Activated T-cell treated with anti-CD3 and anti-CD28 coated beads, Interleukin-2, amount 50 U/mL, for 4 hours (primary cell): ENCODE results near the gene GALK2. TPM values are rescaled to one million over a fixed set of nuclear protein-coding genes. Genes with fewer than 3 reads are reported as not detected.
"Not testable (repeated sequence)": the region's sequence is repeated elsewhere in the genome, so short reads cannot be mapped to it uniquely, and the experiment has no call there.

Source experiments
- ATAC-seq, 2 donors: fragments of 200-7000 bp; cut with Tn5 transposase; one replicate each; pipeline ENCODE4 v1.10.0; 2021
- DNase-seq: peaks from one replicate; pipeline ENCODE4 v3.0.0-alpha.2; 2020
- H3K27me3 Mint-ChIP-seq: one replicate; pipeline ENCODE4 v1.8.0; 2021; ENCODE audit warnings: low read depth, mixed read lengths
- H3K36me3 Mint-ChIP-seq: one replicate; pipeline ENCODE4 v1.8.0; 2022; ENCODE audit warnings: mixed read lengths; ENCODE audit not compliant: insufficient read depth
- H3K4me1 Mint-ChIP-seq: one replicate; pipeline ENCODE4 v1.8.0; 2021; ENCODE audit warnings: low read depth, mixed read lengths
- H3K4me3 Mint-ChIP-seq: one replicate; pipeline ENCODE4 v1.8.0; 2021; ENCODE audit warnings: mild to moderate bottlenecking, moderate library complexity, mixed read lengths
- H3K9me3 Mint-ChIP-seq: one replicate; pipeline ENCODE4 v1.8.0; 2021; ENCODE audit warnings: mixed read lengths
- total RNA-seq, 3 donors: library from RNA; stranded (reverse); gene quantifications; one replicate each; pipeline ENCODE4 v1.2.1, GENCODE V29; 2021

The GALK2 gene
- total RNA-seq, 3 donors from 2014 or later = 23.0 to 25.6 (median 24.5) TPM

DNA sequence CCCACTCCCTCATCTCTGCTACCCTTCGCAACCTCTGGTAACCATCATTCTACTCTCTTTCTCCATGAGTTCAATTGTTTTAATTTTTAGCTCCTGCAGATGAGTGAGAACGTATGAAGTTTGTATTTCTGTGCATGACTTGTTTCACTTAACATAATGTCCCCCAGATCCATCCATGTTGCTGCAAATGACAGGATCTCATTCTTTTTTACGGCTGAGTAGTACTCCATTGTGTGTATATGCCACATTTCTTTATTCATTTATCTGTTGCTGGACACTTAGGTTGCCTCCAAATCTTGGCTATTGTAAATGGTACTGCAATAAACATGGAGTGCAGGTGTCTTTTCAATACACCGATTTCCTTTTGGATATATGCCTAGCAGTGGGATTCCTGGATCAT lies 12.1 kb downstream of the GALK2 start:
- peaks cover 4% of the 10 kb centered on the region for H3K9me3 Mint-ChIP-seq
- DNase-seq (no peak), ATAC-seq (no peak)
- H3K4me3 Mint-ChIP-seq = no peak overlapping the region
- H3K27me3 Mint-ChIP-seq = no peaks in the 10 kb centered on the region
- peaks cover 24% of the 10 kb centered on the region for H3K36me3 Mint-ChIP-seq
- peaks cover 15% of the 10 kb centered on the region for H3K4me1 Mint-ChIP-seq

DNA sequence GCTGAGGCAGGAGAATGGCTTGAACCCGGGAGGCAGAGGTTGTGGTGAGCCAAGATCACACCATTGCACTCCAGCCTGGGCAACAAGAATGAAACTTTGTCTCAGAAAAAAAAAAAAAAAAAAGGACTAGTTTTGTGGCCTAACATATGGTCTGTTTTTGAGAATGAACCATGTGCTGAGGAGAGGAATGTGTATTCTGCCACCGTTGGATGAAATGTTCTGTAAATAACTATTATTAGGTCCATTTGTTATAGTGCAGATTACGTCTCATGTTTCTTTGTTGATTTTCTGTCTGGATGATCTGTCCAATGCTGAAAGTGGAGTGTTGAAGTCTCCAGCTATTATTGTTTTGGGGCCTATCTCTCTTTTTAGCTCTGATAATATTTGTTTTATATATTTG lies 13.7 kb downstream of the GALK2 start:
- not testable (repeated sequence) for ATAC-seq, DNase-seq, H3K9me3 Mint-ChIP-seq, H3K4me3 Mint-ChIP-seq, H3K27me3 Mint-ChIP-seq
- peaks cover 18% of the 10 kb centered on the region for H3K4me1 Mint-ChIP-seq
- peaks cover 22% of the 10 kb centered on the region for H3K36me3 Mint-ChIP-seq

DNA sequence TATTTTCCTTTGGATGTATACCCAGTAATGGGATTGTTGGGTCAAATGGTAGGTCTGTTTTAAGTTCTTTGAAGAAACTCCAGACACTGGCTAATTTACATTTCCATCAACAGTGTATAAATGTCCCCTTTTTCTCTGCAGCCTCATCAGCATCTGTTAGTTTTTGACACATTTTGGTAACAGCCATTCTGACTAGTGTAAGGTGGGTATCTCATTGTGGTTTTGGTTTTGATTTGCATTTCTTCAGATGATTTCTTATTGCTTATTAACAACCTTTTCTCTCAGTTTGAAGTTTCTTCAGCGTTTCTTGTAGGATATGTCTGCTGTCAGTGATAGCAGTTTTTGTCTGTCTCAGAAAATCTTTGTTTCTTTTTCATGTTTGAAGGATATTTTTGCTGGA lies 15.4 kb downstream of the GALK2 start:
- H3K27me3 Mint-ChIP-seq = no peaks in the 10 kb centered on the region
- peaks cover 21% of the 10 kb centered on the region for H3K4me1 Mint-ChIP-seq
- no peak for DNase-seq
- H3K9me3 Mint-ChIP-seq = peaks cover 4% of the 10 kb centered on the region
- H3K36me3 Mint-ChIP-seq = peaks cover 23% of the 10 kb centered on the region
- no peak overlapping the region for H3K4me3 Mint-ChIP-seq
- ATAC-seq = peak; percentile 53 to 72

- H3K9me3 Mint-ChIP-seq = peaks cover 4% of the 10 kb centered on the region
- peaks cover 20% of the 10 kb centered on the region for H3K36me3 Mint-ChIP-seq
- peaks cover 31% of the 10 kb centered on the region for H3K4me1 Mint-ChIP-seq
- no peak for ATAC-seq
- H3K4me3 Mint-ChIP-seq = no peak overlapping the region
- DNase-seq = no peak
- H3K27me3 Mint-ChIP-seq = no peaks in the 10 kb centered on the region
These were observed 17.6 kb downstream of the GALK2 start for GRCh38 chr15:49187549-49188245.

DNA sequence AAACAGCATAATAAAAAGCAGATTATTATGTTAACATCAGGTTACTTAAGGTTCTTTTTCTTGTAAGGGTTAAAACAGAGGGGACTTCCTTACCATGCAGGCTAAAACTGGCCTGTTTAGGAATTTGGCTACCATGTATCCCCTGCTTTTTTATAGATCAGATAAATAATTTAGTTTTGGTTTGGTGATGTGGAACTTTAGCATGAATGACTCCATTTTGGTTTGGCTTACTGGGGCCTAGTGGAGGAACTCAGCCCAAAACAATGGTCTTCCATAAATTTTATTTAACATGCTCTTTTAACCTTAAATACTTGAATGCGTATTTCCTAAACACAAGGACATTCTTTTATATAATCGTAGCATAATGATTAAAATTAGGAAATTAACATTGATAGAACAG lies 18.9 kb downstream of the GALK2 start:
- ATAC-seq (no peak), DNase-seq (no peak)
- Mint-ChIP-seq H3K4me3 (no peak overlapping the region), H3K27me3 (no peaks in the 10 kb centered on the region), H3K4me1 (peaks cover 31% of the 10 kb centered on the region), H3K36me3 (peaks cover 18% of the 10 kb centered on the region), H3K9me3 (peaks cover 4% of the 10 kb centered on the region)

- ATAC-seq (no peak), DNase-seq (no peak)
- Mint-ChIP-seq H3K36me3 (peaks cover 16% of the 10 kb centered on the region), H3K4me1 (peaks cover 30% of the 10 kb centered on the region), H3K4me3 (no peak overlapping the region), H3K27me3 (no peaks in the 10 kb centered on the region), H3K9me3 (peaks cover 4% of the 10 kb centered on the region)
These were observed 19.6 kb downstream of the GALK2 start for GRCh38 chr15:49189631-49190030.

DNA sequence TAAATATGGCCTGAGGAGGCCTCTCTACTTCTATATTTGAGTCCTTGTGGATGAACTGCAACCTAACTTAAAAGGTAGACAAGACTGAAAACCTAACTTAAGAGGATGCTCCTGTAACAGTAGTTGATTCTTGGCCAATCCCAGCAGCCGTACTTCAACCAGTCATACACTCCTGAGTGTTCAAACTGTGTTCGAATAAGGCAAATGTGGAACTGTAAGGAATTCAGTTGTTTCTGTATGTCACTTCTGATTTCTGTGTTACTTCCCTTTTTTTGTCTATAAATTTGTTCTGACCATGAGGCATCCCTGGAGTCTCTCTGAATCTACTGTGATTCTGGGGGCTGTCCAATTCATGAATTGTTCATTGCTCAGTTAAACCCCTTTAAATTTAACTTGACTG lies 20.5 kb downstream of the GALK2 start:
- DNase-seq (no peak), ATAC-seq (no peak)
- H3K27me3 Mint-ChIP-seq = no peaks in the 10 kb centered on the region
- H3K36me3 Mint-ChIP-seq = peaks cover 9% of the 10 kb centered on the region
- peaks cover 4% of the 10 kb centered on the region for H3K9me3 Mint-ChIP-seq
- H3K4me3 Mint-ChIP-seq = no peak overlapping the region
- H3K4me1 Mint-ChIP-seq = peaks cover 26% of the 10 kb centered on the region

- ATAC-seq (no peak), DNase-seq (no peak)
- Mint-ChIP-seq H3K4me1 (peaks cover 23% of the 10 kb centered on the region), H3K27me3 (no peaks in the 10 kb centered on the region), H3K9me3 (no peaks in the 10 kb centered on the region), H3K36me3 (peaks cover 4% of the 10 kb centered on the region), H3K4me3 (no peak overlapping the region)
These were observed 21.8 kb downstream of the GALK2 start for GRCh38 chr15:49191892-49192291.

DNA sequence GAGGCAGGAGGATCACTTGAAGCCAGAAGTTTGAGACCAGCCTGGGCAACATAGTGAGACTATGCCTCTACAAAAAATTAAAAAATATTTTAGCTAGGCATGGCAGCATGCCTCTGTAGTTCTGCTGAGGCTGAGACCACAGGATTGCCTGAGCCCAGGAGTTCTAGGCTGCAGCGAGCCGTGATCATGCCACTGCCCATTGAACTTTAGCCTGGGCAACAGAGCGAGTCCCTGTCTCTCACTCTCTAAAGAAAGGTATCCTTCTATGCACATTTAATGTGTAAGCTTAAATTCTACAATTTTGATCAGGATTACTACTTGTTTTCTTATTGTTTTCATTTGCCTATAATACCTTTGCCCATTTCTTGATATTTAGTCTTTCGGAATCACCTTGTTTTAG lies 26.8 kb downstream of the GALK2 start:
- no peak for DNase-seq

DNA sequence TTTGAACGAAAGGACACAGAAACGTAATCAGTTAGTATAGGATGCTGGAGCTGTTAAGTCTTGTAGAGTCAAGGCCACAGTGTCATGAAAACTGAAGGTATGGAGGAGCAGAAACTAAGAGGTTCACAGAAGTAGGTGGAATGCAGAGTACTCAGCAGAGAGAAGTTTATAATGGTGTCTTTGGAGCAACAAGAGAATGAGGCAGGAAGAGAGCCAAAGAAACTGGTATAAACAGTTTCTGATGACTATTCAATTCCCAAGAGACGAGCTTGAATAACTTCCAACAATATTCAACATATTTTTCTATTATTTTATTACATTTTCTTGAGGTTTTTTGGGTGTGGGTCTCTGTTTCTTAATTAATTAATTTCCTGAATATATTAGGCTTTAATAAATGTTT lies 29.6 kb downstream of the GALK2 start:
- H3K4me1 Mint-ChIP-seq = peaks cover 12% of the 10 kb centered on the region
- H3K27me3 Mint-ChIP-seq = no peaks in the 10 kb centered on the region
- no peak for DNase-seq
- H3K36me3 Mint-ChIP-seq = peaks cover 24% of the 10 kb centered on the region
- H3K9me3 Mint-ChIP-seq = peaks cover under 1% of the 10 kb centered on the region
- no peak for ATAC-seq
- no peak overlapping the region for H3K4me3 Mint-ChIP-seq

More for the DNA sequence above, 26.8 kb downstream of the GALK2 start:
- Mint-ChIP-seq H3K4me3 (no peak overlapping the region), H3K4me1 (peaks cover 14% of the 10 kb centered on the region), H3K9me3 (no peaks in the 10 kb centered on the region), H3K36me3 (peaks cover 8% of the 10 kb centered on the region), H3K27me3 (no peaks in the 10 kb centered on the region)
- ATAC-seq = no peak

DNA sequence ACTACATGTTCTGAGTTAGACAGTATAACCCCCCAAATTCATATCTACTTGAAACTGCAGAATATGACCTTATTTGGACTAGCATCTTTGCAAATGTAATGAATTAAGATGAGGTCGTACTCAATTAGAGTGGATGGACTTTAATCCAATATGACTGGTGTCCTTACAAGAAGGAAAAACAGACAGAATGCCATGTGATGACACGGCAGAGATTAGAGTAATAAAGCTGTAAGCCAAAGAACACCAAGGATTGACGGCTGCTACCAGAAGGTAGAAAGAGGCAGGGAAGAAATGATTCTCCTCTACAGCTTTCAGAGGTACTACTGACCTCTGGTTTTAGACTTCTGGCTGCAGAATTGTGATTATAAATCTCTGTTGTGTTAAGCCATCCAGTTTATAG lies 30.3 kb downstream of the GALK2 start:
- H3K36me3 Mint-ChIP-seq = peaks cover 31% of the 10 kb centered on the region
- ATAC-seq (no peak), DNase-seq (no peak)
- H3K9me3 Mint-ChIP-seq = peaks cover 7% of the 10 kb centered on the region
- no peak overlapping the region for H3K4me3 Mint-ChIP-seq
- no peaks in the 10 kb centered on the region for H3K27me3 Mint-ChIP-seq
- H3K4me1 Mint-ChIP-seq = peaks cover 12% of the 10 kb centered on the region

DNA sequence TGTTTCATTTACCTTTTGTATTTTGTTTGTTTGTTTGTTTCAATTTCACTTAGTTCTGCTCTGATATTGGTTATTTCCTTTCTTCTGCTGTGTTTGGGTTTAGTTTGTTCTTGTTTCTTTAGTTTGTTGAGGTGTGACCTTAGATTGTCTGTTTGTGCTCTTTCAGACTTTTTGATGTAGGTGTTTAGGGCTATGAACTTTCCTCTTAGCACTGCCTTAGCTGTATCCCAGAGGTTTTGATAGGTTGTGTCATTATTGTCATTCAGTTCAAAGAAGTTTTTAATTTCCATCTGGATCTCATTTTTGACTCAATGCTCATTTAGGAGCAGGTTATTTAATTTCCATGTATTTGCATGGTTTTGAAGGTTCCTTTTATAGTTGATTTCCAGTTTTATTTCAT lies 38.1 kb downstream of the GALK2 start:
- ATAC-seq, H3K4me3 Mint-ChIP-seq, H3K27me3 Mint-ChIP-seq, DNase-seq: not testable (repeated sequence)
- Mint-ChIP-seq H3K36me3 (peaks cover 72% of the 10 kb centered on the region), H3K4me1 (peaks cover 14% of the 10 kb centered on the region), H3K9me3 (peaks cover 58% of the 10 kb centered on the region)

GRCh38 chr15:49212897-49213296 lies 42.9 kb downstream of the GALK2 start:
- H3K36me3 Mint-ChIP-seq = peaks cover 61% of the 10 kb centered on the region
- no peaks in the 10 kb centered on the region for H3K27me3 Mint-ChIP-seq
- peaks cover 22% of the 10 kb centered on the region for H3K4me1 Mint-ChIP-seq
- H3K4me3 Mint-ChIP-seq = no peak overlapping the region
- ATAC-seq (no peak), DNase-seq (no peak)
- H3K9me3 Mint-ChIP-seq = peaks cover 37% of the 10 kb centered on the region

DNA sequence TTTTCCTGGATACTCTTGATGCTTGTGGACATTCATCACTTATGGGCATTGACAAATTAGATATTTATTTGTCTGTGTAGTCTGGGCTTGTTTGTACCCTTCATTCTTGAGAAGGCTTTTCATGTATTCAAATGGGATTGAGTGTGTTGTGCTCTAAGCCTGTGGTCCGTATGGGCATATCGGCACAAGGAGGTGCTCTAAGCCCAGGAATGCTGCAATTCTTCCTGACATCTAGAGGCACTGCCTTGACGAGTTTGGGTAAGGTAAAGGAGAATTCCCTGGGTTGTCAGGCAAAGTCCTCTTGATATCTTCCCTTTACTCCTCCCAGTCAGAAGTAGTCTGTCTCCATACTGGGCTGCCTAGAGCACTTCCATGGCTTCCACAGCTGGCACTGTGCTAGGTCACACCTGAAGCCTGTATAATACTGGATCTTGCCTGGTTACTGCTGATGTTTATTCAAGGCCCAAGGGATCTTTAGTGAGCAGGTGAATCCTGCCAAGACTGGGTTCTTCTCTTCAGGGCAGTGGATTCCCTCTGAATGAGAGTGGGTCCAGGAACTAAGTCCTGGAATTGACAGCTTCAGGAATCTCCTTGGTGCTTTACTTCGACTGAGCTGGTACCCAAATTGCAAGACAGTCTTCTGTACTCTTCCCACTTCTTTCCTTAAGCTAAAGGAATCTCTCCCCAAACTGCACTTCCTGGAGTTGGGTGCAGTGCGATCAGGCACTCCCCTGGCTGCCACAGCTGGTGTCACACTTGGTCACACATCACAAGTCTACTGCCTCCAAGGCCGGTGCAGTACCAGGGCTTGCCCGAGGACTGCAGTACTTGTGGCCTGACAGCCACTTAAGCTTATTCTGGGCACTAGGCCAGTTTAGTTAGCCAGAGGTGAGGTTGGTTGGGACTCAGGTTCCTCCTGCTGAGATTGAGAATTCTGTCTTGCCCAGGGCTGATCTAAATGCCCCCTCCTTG lies 46.0 kb downstream of the GALK2 start:
- peaks cover 19% of the 10 kb centered on the region for H3K4me1 Mint-ChIP-seq
- no peaks in the 10 kb centered on the region for H3K27me3 Mint-ChIP-seq
- ATAC-seq (no peak), DNase-seq (no peak)
- H3K9me3 Mint-ChIP-seq = peaks cover 12% of the 10 kb centered on the region
- peaks cover 64% of the 10 kb centered on the region for H3K36me3 Mint-ChIP-seq
- no peak overlapping the region for H3K4me3 Mint-ChIP-seq
